ENCODE data around the gene SGCD.

Gene SGCD

GRCh38 chr5:156486394-156487238, 159.7 kb downstream of the SGCD start:
- H3K4me3 ChIP-seq = no peak overlapping the region
- H3K27ac ChIP-seq = no peak overlapping the region

GRCh38 chr5:156491766-156492165, 164.8 kb downstream of the SGCD start:
- H3K4me3 ChIP-seq = no peak overlapping the region
- H3K27ac ChIP-seq = no peak overlapping the region

DNA sequence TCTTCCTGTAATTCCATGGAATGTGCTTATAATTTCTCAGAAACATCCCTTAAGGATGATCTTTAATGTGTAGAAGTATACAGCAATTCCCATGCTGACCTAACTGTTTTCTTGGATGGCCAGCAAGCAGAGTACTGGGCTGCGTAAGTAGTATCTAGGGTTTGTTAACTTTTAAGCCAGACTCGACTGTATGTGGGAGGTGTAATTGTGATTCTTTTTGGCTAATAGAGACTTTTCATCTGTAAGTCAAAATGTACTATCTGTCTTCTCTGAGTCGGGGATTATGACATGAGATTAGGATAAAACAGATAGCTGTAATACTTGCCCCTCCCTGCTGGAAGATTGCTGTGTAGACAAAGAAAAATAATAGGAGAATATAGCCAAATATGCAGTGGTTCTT, 169.3 kb downstream of the SGCD start:
- Histone ChIP-seq H3K4me3 (no peak overlapping the region), H3K27ac (no peak overlapping the region)

DNA sequence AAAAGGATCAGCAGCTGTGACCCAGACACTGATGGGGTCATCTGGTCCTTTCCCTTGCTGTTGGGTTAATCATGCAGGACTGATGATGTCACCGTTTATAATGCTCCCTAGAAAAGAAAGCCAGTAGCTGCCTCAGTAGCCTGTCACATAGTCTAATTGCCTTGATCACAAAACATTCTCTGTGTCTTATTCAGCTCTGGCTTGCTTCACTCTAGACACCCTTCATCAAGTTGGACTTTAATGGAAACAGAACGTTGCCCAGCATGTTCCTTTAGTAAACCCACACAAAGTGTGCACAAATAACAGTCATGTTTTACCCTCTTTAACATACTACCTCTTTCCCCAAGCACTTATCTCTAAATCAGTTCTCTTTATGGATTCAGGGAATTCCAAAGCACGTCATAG, 170.8 kb downstream of the SGCD start:
- H3K4me3 ChIP-seq = no peak overlapping the region
- no peak overlapping the region for H3K27ac ChIP-seq

DNA sequence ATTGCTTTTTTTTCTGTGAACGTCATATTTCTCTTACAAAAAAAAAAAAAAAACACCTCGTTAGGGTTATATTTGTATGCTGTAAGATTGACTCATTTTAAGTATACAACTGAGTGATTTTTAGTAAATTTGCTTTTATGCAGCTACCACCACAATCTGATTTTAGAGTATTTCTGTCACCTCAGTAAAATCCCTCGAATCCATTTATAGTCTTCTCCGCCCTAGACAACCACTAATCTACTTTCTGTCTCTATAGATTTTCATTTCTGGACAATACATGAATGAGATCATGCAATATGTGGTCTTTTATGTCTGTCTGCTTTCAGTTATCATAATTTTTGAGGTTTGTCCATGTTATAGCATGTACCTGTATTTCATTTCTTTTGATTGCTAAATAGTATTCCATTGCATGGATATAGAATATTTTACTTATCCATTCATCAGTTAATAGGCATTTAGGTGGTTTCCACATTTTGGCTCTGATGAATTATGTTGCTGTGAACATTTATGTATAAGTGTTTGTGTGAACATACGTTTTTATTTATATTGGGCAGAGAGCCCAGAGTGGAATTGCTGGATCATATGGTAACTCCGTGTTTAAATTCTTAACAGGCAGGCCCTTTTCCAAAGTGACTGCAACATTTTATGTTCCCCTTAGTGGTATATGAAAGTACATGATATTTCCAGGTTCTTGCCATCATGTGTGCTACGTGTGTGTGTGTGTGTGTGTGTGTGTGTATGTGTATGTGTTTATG, 171.4 kb downstream of the SGCD start:
- Histone ChIP-seq H3K4me3 (no peak overlapping the region), H3K27ac (no peak overlapping the region)

DNA sequence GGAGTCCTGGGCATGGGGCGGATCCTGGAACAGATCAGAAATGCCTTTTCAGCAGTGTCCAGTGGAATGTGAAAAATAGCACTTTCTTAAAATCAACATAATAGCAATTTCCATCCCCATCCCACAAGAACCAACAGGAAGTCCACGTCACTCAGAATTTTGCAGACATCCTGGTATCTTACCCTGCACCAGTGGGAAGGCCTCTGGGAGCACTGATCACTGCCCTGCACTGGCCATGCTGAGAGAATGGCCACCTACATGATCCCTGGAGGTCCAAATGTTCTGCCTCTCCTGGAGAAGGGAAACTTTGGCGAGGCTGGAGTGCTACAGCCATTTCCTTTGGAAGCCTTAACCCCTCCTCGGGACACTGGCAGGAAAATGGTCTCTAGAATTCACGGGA, 173.8 kb downstream of the SGCD start:
- Histone ChIP-seq H3K4me3 (no peak overlapping the region), H3K27ac (no peak overlapping the region)

- no peak overlapping the region for H3K27ac ChIP-seq
- no peak overlapping the region for H3K4me3 ChIP-seq
Measured at GRCh38 chr5:156505101-156505500, 178.1 kb downstream of the SGCD start.

DNA sequence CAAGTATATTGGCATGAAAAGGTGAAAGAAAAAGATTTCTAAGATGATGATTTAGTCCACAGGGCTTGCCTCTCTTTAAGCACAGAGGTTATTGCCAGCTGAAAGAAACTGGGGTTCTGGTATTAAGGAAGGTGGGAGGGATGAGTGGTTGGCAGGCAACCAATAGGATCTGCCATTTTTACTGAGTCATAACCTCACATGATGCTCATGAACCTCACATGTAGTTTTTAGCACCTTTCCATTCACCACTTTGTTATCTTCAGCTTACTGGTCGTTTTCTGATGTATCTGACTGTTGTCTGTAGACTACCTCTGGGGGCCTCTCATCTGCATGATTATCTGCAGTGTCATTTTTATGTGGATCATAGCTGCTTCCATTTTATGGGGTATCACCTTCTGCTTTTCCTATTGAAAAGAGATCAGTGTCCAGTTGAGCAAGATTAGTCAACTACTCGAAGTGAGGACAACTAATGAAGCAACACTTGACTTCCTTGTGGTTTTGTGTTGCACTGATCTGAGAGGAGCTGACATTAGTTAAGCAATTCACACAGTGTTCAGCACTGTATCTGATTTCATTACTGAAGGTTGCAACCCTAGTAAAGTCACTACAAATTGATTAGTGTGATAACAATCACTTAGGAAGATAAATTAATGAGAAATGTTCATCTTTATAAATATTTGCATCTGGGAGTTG, 186.3 kb downstream of the SGCD start:
- Histone ChIP-seq H3K4me3 (no peak overlapping the region), H3K27ac (no peak overlapping the region)

GRCh38 chr5:156515121-156515520, 188.2 kb downstream of the SGCD start:
- H3K4me3 ChIP-seq = no peak overlapping the region
- H3K27ac ChIP-seq = no peak overlapping the region

- no peak overlapping the region for H3K27ac ChIP-seq
- H3K4me3 ChIP-seq = no peak overlapping the region
Measured at GRCh38 chr5:156515803-156516360, 188.9 kb downstream of the SGCD start.

GRCh38 chr5:156522651-156523529, 195.9 kb downstream of the SGCD start:
- no peak overlapping the region for H3K4me3 ChIP-seq
- H3K27ac ChIP-seq = no peak overlapping the region

GRCh38 chr5:156523607-156524006, 196.6 kb downstream of the SGCD start:
- H3K27ac ChIP-seq = no peak overlapping the region
- H3K4me3 ChIP-seq = no peak overlapping the region

GRCh38 chr5:156526081-156526925, 199.3 kb downstream of the SGCD start:
- H3K27ac ChIP-seq = no peak overlapping the region

GRCh38 chr5:156527611-156528010, 200.6 kb downstream of the SGCD start:
- no peak overlapping the region for H3K4me3 ChIP-seq

More at GRCh38 chr5:156526081-156526925, 199.3 kb downstream of the SGCD start:
- no peak overlapping the region for H3K4me3 ChIP-seq

DNA sequence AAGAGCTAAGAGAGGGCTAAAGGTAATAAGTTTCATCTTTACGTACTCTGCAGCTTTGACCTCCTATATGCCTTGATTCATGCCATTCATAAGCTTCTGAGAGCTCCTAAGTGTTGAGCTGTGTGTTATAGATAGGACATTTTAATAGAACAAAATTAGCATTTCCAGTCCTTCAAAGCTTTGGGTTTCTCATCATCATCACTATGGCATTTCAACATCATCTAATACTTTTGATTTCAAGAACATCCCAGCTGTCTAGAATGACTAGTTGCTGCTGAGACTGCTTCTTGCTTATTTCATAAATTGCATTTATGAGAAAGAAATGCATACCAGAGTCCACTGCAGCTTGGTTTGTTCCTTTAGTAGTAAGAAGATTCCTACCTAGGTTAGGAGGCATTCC, 201.7 kb downstream of the SGCD start:
- Histone ChIP-seq H3K4me3 (no peak overlapping the region), H3K27ac (no peak overlapping the region)

More at GRCh38 chr5:156527611-156528010, 200.6 kb downstream of the SGCD start:
- no peak overlapping the region for H3K27ac ChIP-seq

- Histone ChIP-seq H3K27ac (no peak overlapping the region), H3K4me3 (no peak overlapping the region)
Measured at GRCh38 chr5:156529892-156530291, 202.9 kb downstream of the SGCD start.

DNA sequence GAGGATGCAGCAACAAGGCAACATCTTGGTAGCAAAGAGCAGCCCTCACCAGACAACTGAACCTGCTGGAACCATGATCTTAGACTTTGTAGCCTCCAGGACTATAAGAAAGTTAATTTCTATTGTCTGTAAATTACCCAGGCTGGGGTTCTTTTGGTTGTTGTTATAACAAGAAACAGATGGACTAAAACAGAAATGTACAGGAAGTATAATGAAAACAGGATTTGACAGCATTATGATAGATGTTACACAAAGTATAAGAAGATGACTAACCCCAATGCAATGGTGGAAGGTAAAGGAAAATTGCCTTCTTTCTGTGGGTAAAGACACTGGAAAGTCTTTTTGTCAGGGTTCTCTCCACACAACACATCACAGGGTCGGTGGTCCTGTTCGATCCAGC, 204.2 kb downstream of the SGCD start:
- Histone ChIP-seq H3K27ac (no peak overlapping the region), H3K4me3 (no peak overlapping the region)

- Histone ChIP-seq H3K4me3 (no peak overlapping the region), H3K27ac (no peak overlapping the region)
Measured at GRCh38 chr5:156532921-156533320, 206.0 kb downstream of the SGCD start.

Measured in skin epidermis (tissue), 12 donors.